Measurements from ENCODE around the gene CACNG3.
"Not testable (repeated sequence)": the region's sequence is repeated elsewhere in the genome, so short reads cannot be mapped to it uniquely, and the experiment has no call there.

Gene CACNG3

DNA sequence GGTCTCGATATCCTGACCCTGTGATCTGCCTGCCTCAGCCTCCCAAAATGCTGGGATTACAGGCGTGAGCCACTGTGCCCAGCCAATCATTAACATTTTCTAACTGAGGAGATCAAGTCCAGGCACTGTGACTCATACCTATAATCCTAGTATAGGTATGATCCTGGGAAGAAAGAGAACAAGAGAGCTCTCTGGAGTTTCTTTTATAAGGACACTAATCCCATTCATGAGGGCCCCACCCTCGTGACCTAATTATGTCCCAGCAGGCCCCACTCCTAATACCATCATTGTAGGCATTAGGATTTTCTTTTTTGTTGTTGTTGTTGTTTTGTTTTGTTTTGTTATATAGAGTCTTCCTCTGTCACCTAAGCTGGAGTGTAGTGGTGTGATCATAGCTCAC lies 80.4 kb downstream of the CACNG3 start:
- no peak for DNase-seq

- no peak for DNase-seq
These were observed 80.9 kb downstream of the CACNG3 start for GRCh38 chr16:24337013-24337412.

DNA sequence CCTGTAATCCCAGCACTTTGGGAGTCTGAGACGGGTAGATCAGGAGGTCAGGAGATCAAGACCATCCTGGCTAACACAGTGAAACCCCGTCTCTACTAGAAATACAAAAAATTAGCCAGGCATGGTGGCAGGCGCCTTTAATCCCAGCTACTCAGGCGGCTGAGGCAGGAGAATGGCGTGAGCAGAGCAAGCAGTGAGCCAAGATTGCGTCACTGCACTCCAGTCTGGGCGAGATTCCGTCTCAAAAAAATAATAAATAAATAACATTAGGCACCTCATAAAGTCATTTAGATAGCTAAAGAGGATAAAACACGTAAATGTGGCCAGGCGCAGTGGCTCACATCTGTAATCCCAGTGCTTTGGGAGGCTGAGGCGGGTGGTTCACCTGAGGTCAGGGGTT lies 87.7 kb downstream of the CACNG3 start:
- not testable (repeated sequence) for DNase-seq

DNA sequence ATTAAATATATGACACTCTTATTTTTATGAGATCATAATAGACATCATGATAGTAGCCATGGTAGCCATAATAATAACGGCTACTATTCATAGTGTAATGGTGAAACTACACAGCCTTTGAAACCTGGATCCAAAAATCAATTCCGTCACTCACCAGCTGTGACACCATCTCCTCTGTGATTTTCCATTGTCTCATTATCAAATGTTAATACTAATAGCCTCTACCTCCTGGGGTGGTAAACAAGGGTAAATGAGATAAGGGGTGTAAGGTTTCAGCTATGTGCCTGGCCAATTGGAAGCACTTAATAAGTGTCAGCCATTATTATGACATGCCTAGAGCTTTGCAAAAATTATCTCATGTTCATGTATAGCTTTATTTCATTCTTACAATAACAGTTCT lies 88.6 kb downstream of the CACNG3 start:
- no peak for DNase-seq

- no peak for DNase-seq
These were observed 89.6 kb downstream of the CACNG3 start for GRCh38 chr16:24345704-24346103.

GRCh38 chr16:24346734-24347133 lies 90.6 kb downstream of the CACNG3 start:
- DNase-seq = no peak

- no peak for DNase-seq
These were observed 91.4 kb downstream of the CACNG3 start for GRCh38 chr16:24347556-24347955.

DNA sequence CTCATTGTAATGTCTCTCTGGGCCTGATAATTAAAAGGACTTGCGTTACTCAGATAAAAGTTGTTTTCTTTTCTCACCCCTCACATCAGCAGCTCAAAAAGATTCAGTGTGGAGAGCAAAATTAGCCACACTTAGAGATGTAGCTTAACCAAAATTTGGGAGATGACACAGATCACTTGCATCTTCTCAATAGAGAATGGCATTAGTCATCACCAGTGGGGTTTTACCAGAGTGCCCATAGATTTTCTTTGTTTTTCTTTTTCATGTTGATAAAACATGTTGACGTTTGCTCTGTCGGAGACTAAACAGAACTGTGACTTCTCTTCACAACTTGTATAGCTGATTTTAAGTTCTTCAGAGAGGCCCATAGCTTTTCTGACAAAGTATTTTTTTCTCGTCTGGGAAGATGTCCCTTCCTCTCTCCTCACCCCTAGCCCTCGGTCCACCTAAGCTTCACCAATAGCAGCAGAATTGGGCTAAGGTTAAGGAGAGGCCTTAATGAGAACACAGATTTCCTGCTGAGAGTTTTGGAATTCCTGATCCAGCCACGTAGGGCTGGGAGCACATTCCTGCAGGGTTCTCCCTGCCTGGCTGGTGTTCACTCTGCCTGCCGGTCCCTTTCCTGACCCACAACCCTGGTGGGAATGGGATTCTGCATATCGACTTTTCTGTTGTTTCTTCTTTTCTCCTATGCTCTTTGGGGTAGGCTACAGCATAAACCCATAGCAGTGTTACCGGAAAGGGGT lies 92.6 kb downstream of the CACNG3 start:
- DNase-seq = no peak

DNA sequence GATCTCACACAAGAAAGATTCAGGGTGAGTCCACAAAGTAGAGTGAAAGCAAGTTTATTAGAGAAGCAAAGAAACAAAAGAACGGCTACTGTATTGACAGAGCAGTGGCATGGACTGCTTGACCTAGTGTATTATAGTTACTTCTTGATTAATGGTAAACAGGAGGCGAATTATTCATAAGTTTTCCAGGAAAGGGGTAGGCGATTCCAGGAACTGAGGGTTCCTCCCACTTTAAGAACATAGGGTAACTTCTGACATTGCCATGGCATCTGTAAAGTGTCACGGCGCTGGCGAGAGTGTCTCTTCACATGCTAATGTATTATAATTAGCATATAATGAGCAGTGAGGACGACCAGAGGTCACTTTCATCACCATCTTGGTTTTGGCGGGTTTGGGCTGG lies 93.2 kb downstream of the CACNG3 start:
- DNase-seq = no peak

DNA sequence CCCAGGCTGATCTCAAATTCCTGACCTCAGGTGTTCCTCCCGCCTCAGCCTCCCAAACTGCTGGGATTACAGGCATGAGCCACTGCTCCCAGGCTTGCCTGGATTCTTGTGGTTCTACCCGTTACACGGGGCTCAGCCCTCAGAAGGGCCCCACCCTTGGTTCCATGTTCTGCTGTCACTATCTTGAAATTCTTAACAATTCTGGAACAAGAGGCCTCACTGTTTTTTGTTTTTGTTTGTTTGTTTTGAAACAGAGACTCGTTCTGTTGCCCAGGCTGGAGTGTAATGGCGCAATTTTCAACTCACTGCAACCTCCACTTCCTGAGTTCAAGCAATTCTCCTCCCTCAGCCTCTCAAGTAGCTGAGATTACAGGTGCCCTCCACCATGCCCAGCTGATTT lies 96.6 kb downstream of the CACNG3 start:
- DNase-seq = no peak

DNA sequence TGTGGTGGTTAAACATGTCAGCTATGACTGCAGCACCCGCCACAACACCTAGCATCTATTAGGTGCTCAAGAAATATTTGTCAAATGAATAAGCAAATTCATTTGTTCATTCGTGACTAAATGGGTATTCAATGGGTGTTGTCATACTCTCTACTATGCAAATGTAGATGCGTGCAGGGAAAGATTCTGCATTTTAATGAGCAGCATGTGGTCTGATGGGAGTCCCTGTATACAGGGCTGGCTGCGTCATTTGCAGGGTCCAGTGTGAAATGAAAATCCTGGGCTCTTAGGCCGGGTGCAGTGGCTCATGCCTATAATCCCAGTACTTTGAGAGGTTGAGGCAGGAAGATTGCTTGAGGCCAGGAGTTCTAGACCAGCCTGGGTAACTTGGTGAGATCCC lies 97.5 kb downstream of the CACNG3 start:
- DNase-seq = no peak

GRCh38 chr16:24357511-24357910 lies 101.4 kb downstream of the CACNG3 start:
- DNase-seq = no peak

DNA sequence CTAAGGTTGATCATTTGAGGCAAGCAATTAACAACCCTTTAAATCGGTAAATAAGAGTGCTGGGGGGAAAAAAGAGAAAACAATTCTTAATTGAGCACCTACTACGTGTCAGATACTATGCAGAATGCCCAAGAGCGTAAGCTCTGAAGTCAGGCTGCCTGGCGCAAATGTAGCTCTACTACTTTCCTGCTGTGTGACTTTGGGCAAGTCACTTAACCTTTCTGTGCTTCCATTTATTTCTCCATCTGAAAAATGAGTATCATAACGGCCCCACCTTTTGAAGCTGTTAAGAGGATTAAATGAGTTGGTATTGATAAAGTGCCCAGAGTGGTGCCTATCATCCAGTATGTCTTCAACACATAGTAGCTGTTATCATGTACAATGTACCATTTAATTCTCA lies 102.0 kb downstream of the CACNG3 start:
- no peak for DNase-seq

DNA sequence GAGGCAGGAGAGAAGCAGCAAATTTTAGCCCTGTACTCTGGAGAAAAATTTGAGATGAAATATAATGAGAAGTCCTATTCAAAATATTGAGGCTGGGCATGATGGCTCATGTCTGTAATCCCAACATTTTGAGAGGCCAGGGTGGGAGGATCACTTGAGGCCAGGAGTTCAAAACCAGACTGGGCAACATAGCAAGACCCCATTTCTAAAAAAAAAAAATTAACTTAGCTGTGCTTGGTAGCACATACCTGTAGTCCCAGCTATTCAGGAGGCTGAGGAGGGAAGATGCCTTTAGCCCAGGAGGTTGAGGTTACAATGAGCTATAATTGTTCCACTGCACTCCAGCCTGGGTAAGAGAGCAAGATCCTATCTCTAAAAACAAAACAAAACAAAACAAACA lies 103.4 kb downstream of the CACNG3 start:
- DNase-seq = no peak

- DNase-seq = no peak
These were observed 104.8 kb downstream of the CACNG3 start for GRCh38 chr16:24360936-24361335.

- no peak for DNase-seq
These were observed 108.5 kb downstream of the CACNG3 start for GRCh38 chr16:24364596-24364995.

GRCh38 chr16:24367186-24367710 lies 111.1 kb downstream of the CACNG3 start:
- DNase-seq = no peak

DNA sequence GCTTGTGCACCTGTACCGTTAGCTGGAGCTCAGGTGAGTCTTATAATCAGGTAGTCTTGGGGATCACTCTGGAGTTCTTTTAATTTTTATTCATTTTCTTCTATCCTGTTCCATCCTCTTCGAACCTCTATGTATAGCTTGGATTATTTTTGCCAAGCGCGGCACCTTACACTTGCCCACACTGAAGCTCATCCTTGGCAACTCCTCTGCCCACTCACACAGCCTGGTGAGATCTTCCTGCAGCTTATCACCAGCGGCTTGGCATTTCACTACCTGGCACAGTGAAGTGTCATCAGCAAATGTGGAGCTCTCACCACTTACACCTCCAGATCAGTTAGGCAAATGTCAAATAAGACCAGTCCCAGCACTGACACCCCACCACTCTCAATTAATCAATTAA lies 116.7 kb downstream of the CACNG3 start:
- DNase-seq = no peak

GRCh38 chr16:24378999-24379398 lies 122.9 kb downstream of the CACNG3 start:
- DNase-seq = no peak

- DNase-seq = no peak
These were observed 125.5 kb downstream of the CACNG3 start for GRCh38 chr16:24381470-24382118.

DNA sequence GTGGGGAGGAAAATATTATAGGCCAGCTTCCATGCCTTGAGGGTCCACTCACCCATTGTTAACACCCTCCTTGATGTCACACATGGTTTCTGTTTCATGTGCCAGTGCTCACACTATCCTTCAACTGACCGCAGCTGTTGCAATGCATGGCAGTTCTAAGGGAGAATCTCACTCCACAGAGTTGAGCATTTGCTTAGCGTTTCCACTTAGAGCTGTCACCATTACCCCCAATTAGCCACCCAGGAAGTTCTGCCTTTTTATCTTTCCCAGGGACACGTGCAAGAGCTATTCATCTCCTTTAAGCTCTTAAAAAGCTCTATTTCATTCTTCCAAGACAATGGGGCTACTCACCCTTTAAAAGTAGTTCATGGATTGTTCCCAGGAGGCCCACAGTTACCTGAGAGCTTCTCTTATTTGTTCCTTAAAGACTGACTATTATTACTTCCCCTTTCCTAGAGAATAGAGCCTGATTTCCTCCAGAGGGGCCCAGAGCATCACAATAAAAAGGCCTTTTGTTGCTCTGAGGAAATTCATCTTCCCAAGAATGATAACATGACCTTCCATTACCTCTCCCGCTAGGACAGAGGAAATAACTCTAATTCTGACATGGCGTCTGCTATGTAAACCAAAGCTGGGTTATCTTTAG lies 126.8 kb downstream of the CACNG3 start:
- DNase-seq = no peak

DNA sequence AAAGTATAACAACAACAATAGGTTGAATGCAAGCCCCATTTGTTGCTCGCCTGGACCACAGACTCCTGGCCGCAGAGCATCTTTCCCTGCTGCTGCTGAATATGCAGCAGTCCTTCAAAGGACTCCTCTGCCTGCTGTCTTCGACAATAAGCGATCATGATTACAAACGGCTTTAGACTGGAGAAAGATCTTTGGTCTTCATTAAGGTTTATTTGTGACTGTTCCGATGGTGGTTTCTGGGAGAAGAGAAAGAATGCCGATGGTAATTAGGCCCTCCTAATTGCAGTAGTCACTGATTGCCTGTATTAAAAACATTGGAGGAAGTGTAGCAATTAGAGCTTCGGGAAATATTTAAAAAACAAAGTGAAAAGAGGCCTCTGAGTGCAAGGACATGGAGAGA lies 138.2 kb downstream of the CACNG3 start:
- DNase-seq = no peak

- no peak for DNase-seq
These were observed 140.5 kb downstream of the CACNG3 start for GRCh38 chr16:24396350-24397271.

Measured in inflammatory macrophage (primary cell).